ENCODE data around the gene PDE4A. TPM values are rescaled to one million over a fixed set of nuclear protein-coding genes. Genes with fewer than 3 reads are reported as not detected.

PDE4A gene
- total and polyA plus RNA-seq, 2 of the 13 experiments (the other 11 are each of a cell fraction or from before 2014, with no cell fraction given) = 1.1 to 4.1 TPM

DNA sequence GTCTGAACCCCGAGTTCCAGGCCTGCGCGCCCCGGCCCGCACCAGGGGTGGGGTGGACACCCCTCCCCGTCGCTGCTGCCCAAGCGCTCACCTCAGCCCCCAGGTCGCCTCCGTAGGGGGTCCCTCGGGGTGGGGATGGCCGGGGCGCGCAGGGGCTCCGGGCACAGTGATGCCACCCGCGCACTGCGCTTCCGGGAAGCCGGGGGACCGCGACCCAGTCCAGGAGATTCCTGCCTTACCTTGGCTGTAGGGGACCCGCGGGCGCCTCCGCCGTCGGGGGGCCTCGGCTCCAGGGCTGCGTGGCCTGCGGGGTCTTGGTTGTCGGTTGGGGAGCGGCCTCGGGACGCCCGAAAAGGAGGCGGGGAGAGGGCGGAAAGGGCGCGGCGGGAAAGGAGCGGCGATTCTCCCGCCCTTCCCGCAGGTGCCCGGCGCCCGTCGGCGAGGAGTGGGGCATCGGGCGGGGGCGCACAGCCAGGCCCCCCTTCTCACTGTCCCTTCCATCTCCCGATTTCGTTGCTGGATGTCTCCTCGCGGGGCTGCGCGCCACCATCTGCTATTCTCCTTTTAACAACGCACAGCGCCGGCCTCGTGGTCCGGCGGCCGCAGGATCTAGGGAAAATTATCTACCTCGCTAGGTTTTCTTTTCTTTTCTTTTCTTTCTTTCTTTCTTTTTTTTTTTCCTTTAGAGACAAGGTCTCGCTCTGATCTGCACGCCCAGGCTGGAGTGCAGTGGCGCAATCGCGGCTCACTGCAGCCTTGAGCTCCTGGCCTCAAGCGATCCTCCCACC is 82.9 kb downstream of the PDE4A start, which contains the start of gene KEAP1 (continued):
- TF ChIP-seq, protein P1, sequence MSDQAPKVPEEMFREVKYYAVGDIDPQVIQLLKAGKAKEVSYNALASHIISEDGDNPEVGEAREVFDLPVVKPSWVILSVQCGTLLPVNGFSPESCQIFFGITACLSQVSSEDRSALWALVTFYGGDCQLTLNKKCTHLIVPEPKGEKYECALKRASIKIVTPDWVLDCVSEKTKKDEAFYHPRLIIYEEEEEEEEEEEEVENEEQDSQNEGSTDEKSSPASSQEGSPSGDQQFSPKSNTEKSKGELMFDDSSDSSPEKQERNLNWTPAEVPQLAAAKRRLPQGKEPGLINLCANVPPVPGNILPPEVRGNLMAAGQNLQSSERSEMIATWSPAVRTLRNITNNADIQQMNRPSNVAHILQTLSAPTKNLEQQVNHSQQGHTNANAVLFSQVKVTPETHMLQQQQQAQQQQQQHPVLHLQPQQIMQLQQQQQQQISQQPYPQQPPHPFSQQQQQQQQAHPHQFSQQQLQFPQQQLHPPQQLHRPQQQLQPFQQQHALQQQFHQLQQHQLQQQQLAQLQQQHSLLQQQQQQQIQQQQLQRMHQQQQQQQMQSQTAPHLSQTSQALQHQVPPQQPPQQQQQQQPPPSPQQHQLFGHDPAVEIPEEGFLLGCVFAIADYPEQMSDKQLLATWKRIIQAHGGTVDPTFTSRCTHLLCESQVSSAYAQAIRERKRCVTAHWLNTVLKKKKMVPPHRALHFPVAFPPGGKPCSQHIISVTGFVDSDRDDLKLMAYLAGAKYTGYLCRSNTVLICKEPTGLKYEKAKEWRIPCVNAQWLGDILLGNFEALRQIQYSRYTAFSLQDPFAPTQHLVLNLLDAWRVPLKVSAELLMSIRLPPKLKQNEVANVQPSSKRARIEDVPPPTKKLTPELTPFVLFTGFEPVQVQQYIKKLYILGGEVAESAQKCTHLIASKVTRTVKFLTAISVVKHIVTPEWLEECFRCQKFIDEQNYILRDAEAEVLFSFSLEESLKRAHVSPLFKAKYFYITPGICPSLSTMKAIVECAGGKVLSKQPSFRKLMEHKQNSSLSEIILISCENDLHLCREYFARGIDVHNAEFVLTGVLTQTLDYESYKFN (CRISPR knock-in tag; conservative IDR thresholded peaks at IDR 0.05) = peak; percentile 9; the same call in 1 of the 2 replicates
- TF ChIP-seq ZNF251 (CRISPR knock-in tag; IDR thresholded peaks at IDR 0.05) = no peak
- TF ChIP-seq, protein P2, sequence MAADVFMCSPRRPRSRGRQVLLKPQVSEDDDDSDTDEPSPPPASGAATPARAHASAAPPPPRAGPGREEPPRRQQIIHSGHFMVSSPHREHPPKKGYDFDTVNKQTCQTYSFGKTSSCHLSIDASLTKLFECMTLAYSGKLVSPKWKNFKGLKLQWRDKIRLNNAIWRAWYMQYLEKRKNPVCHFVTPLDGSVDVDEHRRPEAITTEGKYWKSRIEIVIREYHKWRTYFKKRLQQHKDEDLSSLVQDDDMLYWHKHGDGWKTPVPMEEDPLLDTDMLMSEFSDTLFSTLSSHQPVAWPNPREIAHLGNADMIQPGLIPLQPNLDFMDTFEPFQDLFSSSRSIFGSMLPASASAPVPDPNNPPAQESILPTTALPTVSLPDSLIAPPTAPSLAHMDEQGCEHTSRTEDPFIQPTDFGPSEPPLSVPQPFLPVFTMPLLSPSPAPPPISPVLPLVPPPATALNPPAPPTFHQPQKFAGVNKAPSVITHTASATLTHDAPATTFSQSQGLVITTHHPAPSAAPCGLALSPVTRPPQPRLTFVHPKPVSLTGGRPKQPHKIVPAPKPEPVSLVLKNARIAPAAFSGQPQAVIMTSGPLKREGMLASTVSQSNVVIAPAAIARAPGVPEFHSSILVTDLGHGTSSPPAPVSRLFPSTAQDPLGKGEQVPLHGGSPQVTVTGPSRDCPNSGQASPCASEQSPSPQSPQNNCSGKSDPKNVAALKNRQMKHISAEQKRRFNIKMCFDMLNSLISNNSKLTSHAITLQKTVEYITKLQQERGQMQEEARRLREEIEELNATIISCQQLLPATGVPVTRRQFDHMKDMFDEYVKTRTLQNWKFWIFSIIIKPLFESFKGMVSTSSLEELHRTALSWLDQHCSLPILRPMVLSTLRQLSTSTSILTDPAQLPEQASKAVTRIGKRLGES (CRISPR knock-in tag; IDR thresholded peaks at IDR 0.05; ENCODE audit: borderline replicate concordance) = peak; percentile 59; the same call in 1 of the 2 replicates
- TF ChIP-seq, protein P3, sequence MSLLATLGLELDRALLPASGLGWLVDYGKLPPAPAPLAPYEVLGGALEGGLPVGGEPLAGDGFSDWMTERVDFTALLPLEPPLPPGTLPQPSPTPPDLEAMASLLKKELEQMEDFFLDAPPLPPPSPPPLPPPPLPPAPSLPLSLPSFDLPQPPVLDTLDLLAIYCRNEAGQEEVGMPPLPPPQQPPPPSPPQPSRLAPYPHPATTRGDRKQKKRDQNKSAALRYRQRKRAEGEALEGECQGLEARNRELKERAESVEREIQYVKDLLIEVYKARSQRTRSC (CRISPR knock-in tag; IDR thresholded peaks at IDR 0.05; ENCODE audit: low read depth) = no peak; the same call in 1 of the 2 replicates
- TF ChIP-seq HDAC2 (CRISPR knock-in tag; IDR thresholded peaks at IDR 0.05) = no peak
- peak; percentile 43; the same call in 1 of the 2 replicates for TF ChIP-seq HIVEP1 (CRISPR knock-in tag; IDR thresholded peaks at IDR 0.05)
- peak; percentile 87; the same call in 1 of the 2 replicates for TF ChIP-seq ZSCAN30 (CRISPR knock-in tag; IDR thresholded peaks at IDR 0.05)
- 0 out of 2 replicates have a peak, but pooled peaks have one; percentile 60 for TF ChIP-seq ZNF563 (CRISPR knock-in tag; IDR thresholded peaks at IDR 0.05)
- peak; percentile 65 for TF ChIP-seq RBM22 (optimal IDR thresholded peaks at IDR 0.05; ENCODE audit: low read length)
- TF ChIP-seq SNAPC2 (CRISPR knock-in tag; IDR thresholded peaks at IDR 0.05) = no peak; the same call in 1 of the 2 replicates
- TF ChIP-seq ZNF263 (CRISPR knock-in tag; IDR thresholded peaks at IDR 0.05) = 0 out of 2 replicates have a peak, but pooled peaks have one; percentile 39
- TF ChIP-seq, protein P4, sequence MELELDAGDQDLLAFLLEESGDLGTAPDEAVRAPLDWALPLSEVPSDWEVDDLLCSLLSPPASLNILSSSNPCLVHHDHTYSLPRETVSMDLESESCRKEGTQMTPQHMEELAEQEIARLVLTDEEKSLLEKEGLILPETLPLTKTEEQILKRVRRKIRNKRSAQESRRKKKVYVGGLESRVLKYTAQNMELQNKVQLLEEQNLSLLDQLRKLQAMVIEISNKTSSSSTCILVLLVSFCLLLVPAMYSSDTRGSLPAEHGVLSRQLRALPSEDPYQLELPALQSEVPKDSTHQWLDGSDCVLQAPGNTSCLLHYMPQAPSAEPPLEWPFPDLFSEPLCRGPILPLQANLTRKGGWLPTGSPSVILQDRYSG (CRISPR knock-in tag; IDR thresholded peaks at IDR 0.05) = no peak; the same call in 1 of the 2 replicates
- TF ChIP-seq, protein P5, sequence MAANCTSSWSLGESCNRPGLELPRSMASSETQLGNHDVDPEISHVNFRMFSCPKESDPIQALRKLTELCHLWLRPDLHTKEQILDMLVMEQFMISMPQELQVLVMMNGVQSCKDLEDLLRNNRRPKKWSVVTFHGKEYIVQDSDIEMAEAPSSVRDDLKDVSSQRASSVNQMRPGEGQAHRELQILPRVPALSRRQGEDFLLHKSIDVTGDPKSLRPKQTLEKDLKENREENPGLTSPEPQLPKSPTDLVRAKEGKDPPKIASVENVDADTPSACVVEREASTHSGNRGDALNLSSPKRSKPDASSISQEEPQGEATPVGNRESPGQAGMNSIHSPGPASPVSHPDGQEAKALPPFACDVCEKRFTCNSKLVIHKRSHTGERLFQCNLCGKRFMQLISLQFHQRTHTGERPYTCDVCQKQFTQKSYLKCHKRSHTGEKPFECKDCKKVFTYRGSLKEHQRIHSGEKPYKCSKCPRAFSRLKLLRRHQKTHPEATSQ (CRISPR knock-in tag; IDR thresholded peaks at IDR 0.05; ENCODE audit: borderline replicate concordance) = no peak
- TF ChIP-seq, protein P6, sequence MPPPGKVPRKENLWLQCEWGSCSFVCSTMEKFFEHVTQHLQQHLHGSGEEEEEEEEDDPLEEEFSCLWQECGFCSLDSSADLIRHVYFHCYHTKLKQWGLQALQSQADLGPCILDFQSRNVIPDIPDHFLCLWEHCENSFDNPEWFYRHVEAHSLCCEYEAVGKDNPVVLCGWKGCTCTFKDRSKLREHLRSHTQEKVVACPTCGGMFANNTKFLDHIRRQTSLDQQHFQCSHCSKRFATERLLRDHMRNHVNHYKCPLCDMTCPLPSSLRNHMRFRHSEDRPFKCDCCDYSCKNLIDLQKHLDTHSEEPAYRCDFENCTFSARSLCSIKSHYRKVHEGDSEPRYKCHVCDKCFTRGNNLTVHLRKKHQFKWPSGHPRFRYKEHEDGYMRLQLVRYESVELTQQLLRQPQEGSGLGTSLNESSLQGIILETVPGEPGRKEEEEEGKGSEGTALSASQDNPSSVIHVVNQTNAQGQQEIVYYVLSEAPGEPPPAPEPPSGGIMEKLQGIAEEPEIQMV (CRISPR knock-in tag; IDR thresholded peaks at IDR 0.05; ENCODE audit: low read depth) = no peak
